Neutrophil (primary cell): ENCODE results near the gene COA1.

Source experiments
- H3K27ac ChIP-seq: fragments of 200-600 bp; sonication (generic); 2 replicates; pipeline ENCODE4 v1.5.1; 2016; ENCODE audit warnings: mild to moderate bottlenecking, moderate library complexity
- H3K27me3 ChIP-seq: fragments of 200-600 bp; sonication (generic); 2 replicates; pipeline ENCODE4 v1.6.0; 2016; ENCODE audit warnings: mild to moderate bottlenecking
- H3K36me3 ChIP-seq: fragments of 200-600 bp; sonication (generic); 2 replicates; pipeline ENCODE4 v1.5.1; 2017
- H3K4me1 ChIP-seq, 2 experiments: fragments of 200-600 bp in 1 of 2; sonication (generic) in 1 of 2; 1 replicate in 1 of 2; 2 replicates in 1 of 2; pipeline versions ENCODE4 v1.5.1 to v1.6.1; 2013 to 2016; ENCODE audit warnings: low read depth in 1 of 2, low read length in 1 of 2, mild to moderate bottlenecking in 1 of 2, moderate library complexity in 1 of 2; ENCODE audit not compliant: control insufficient read depth in 1 of 2, insufficient read depth in 1 of 2
- H3K4me3 ChIP-seq, 2 experiments: fragments of 200-600 bp in 1 of 2; sonication (generic) in 1 of 2; 1 replicate in 1 of 2; 2 replicates in 1 of 2; pipeline ENCODE4 v1.5.1; 2013 to 2016; ENCODE audit warnings: low read depth in 1 of 2, low read length in 1 of 2, mild to moderate bottlenecking in 1 of 2, moderate library complexity in 1 of 2
- H3K9me3 ChIP-seq: fragments of 200-600 bp; sonication (generic); 2 replicates; pipeline ENCODE4 v1.5.1; 2016
- CTCF ChIP-seq: fragments of 200-600 bp; sonication (generic); IDR thresholded peaks from 2 replicates; pipeline ENCODE4 v1.5.1; 2016; ENCODE audit warnings: antibody characterized with exemption

The COA1 gene

GRCh38 chr7:43618073-43618472 lies 111.2 kb downstream of the COA1 start:
- no peak for TF ChIP-seq CTCF
- Histone ChIP-seq H3K4me1 (no peaks in the 10 kb centered on the region), H3K27me3 (no peaks in the 10 kb centered on the region), H3K36me3 (peaks cover 74% of the 10 kb centered on the region), H3K4me3 (no peak overlapping the region), H3K9me3 (no peaks in the 10 kb centered on the region), H3K27ac (peak overlapping the region; percentile 22)

GRCh38 chr7:43616977-43617376 lies 112.3 kb downstream of the COA1 start:
- no peaks in the 10 kb centered on the region for H3K9me3 ChIP-seq
- TF ChIP-seq CTCF = no peak
- H3K27ac ChIP-seq = no peak overlapping the region
- no peak overlapping the region for H3K4me3 ChIP-seq
- no peaks in the 10 kb centered on the region for H3K27me3 ChIP-seq
- H3K4me1 ChIP-seq = no peaks in the 10 kb centered on the region
- peaks cover 79% of the 10 kb centered on the region for H3K36me3 ChIP-seq

- peaks cover 79% of the 10 kb centered on the region for H3K36me3 ChIP-seq
- H3K27ac ChIP-seq = no peak overlapping the region
- H3K9me3 ChIP-seq = no peaks in the 10 kb centered on the region
- no peak overlapping the region for H3K4me3 ChIP-seq
- no peaks in the 10 kb centered on the region for H3K4me1 ChIP-seq
- no peak for TF ChIP-seq CTCF
- no peaks in the 10 kb centered on the region for H3K27me3 ChIP-seq
These were observed 113.7 kb downstream of the COA1 start for GRCh38 chr7:43615558-43616145.

- Histone ChIP-seq H3K27ac (peak overlapping the region; percentile 10), H3K36me3 (peaks cover 79% of the 10 kb centered on the region), H3K9me3 (no peaks in the 10 kb centered on the region), H3K4me1 (no peaks in the 10 kb centered on the region), H3K27me3 (no peaks in the 10 kb centered on the region), H3K4me3 (no peak overlapping the region)
- no peak for TF ChIP-seq CTCF
These were observed 116.4 kb downstream of the COA1 start for GRCh38 chr7:43612599-43613589.

GRCh38 chr7:43612128-43612527 lies 117.2 kb downstream of the COA1 start:
- no peak overlapping the region for H3K4me3 ChIP-seq
- H3K9me3 ChIP-seq = no peaks in the 10 kb centered on the region
- H3K27ac ChIP-seq = no peak overlapping the region
- no peaks in the 10 kb centered on the region for H3K4me1 ChIP-seq
- peaks cover 76% of the 10 kb centered on the region for H3K36me3 ChIP-seq
- H3K27me3 ChIP-seq = no peaks in the 10 kb centered on the region
- TF ChIP-seq CTCF = no peak
